Endothelial cell of umbilical vein (primary cell): ENCODE results near the gene TTC33. TPM values are rescaled to one million over a fixed set of nuclear protein-coding genes. Genes with fewer than 3 reads are reported as not detected.

Experiments
- BruUV-seq: library from RNA; stranded (reverse); fragments of 400-500 nt; replicated peaks from 2 replicates; lab custom pipeline; 2021; lab: Mats Ljungman, UMichigan
- CTCF ChIA-PET: fragments of 300-600, 350-600 bp; sonication (Branson Sonifier 250); formaldehyde crosslinking; loops from one replicate; lab custom pipeline; 2021; ENCODE audit warnings: antibody characterized with exemption, inconsistent platforms; lab: Charles Lee
- POLR2A ChIA-PET: fragments of 300-600, 350-600 bp; sonication (Branson Sonifier 250); formaldehyde crosslinking; loops from one replicate; lab custom pipeline; 2021; ENCODE audit warnings: antibody characterized with exemption, inconsistent platforms; lab: Charles Lee
- DNase-seq: peaks from one replicate; pipeline ENCODE4 v3.0.0-alpha.2; 2011; ENCODE audit warnings: low read depth, low spot score
- FAIRE-seq: peaks from 2 replicates; lab custom pipeline; 2011; peaks lifted over from hg19 to GRCh38; lab: Jason Lieb, UNC
- H2AFZ ChIP-seq: 2 replicates; pipeline ENCODE4 v1.6.0; 2012; ENCODE audit warnings: low read depth, low read length, control low read depth, inconsistent platforms
- H3K27ac ChIP-seq: 2 replicates; pipeline ENCODE4 v1.5.1; 2011; ENCODE audit warnings: low read depth, mild to moderate bottlenecking, control low read depth, low read length, moderate library complexity; ENCODE audit not compliant: insufficient read depth
- H3K27me3 ChIP-seq, 2 experiments: 2 replicates each; pipeline versions ENCODE4 v1.6.0 to v1.6.1; 2011; ENCODE audit warnings: low read length in 2 of 2, mixed read lengths in 1 of 2; ENCODE audit not compliant: control insufficient read depth in 2 of 2, insufficient read depth in 2 of 2
- H3K36me3 ChIP-seq, 2 experiments: 2 replicates in 1 of 2; 3 replicates in 1 of 2; pipeline ENCODE4 v1.5.1; 2011; ENCODE audit warnings: low read length in 2 of 2, mild to moderate bottlenecking in 1 of 2, moderate library complexity in 1 of 2; ENCODE audit not compliant: control insufficient read depth in 2 of 2, insufficient read depth in 2 of 2; ENCODE audit errors: extremely low read depth in 1 of 2
- H3K4me1 ChIP-seq: 3 replicates; pipeline ENCODE4 v1.5.1; 2011; ENCODE audit warnings: mild to moderate bottlenecking, low read length; ENCODE audit not compliant: control insufficient read depth, insufficient read depth; ENCODE audit errors: extremely low read depth
- H3K4me2 ChIP-seq: 2 replicates; pipeline ENCODE4 v1.6.1; 2011; ENCODE audit warnings: low read length, control low read depth, mixed read lengths; ENCODE audit not compliant: insufficient read depth
- H3K4me3 ChIP-seq, 3 experiments: fragments of 200-600 bp in 1 of 3; sonication (generic), shearing (Covaris generic) in 1 of 3; replicated peaks in 1 of 3; 2 replicates each; pipeline ENCODE4 v1.5.1; 2011 to 2016; ENCODE audit warnings: control low read depth in 3 of 3, low read length in 3 of 3, mild to moderate bottlenecking in 2 of 3, inconsistent platforms in 1 of 3, low read depth in 1 of 3, moderate library complexity in 1 of 3; ENCODE audit not compliant: insufficient read depth in 1 of 3
- H3K79me2 ChIP-seq: 2 replicates; pipeline ENCODE4 v1.6.0; 2012; ENCODE audit warnings: low read length, inconsistent platforms; ENCODE audit not compliant: control insufficient read depth, insufficient read depth
- H3K9ac ChIP-seq: replicated peaks from 2 replicates; pipeline ENCODE3; 2011; ENCODE audit warnings: low read length, control low read depth; ENCODE audit not compliant: insufficient read depth; ENCODE audit errors: extremely low read depth
- H3K9me1 ChIP-seq: replicated peaks from 3 replicates; pipeline ENCODE4 v1.6.0; 2011; ENCODE audit warnings: mild to moderate bottlenecking, low read length; ENCODE audit not compliant: control insufficient read depth, insufficient read depth; ENCODE audit errors: extremely low read depth
- H3K9me3 ChIP-seq: replicated peaks from 2 replicates; pipeline ENCODE4 v1.5.1; 2012; ENCODE audit warnings: low read length, inconsistent platforms; ENCODE audit not compliant: control insufficient read depth, insufficient read depth
- H4K20me1 ChIP-seq: replicated peaks from 2 replicates; pipeline ENCODE3; 2011; ENCODE audit warnings: mild to moderate bottlenecking, low read length; ENCODE audit not compliant: control insufficient read depth, insufficient read depth; ENCODE audit errors: extremely low read depth
- CTCF ChIP-seq, 2 donors: IDR thresholded peaks; 1 replicate in 1 of 2; 2 replicates in 1 of 2; pipeline ENCODE4 v1.5.1; 2011; ENCODE audit warnings: low read length in 2 of 2, mild to moderate bottlenecking in 2 of 2, moderate library complexity in 2 of 2, control low read depth in 1 of 2, inconsistent platforms in 1 of 2, low read depth in 1 of 2; ENCODE audit not compliant: insufficient read depth in 1 of 2; ENCODE audit errors: extremely low read depth in 1 of 2
- EZH2 ChIP-seq: IDR thresholded peaks from 2 replicates; pipeline ENCODE4 v1.6.1; 2012; ENCODE audit warnings: borderline replicate concordance, low read depth, mild to moderate bottlenecking, moderate library complexity, low read length, inconsistent platforms; ENCODE audit not compliant: severe bottlenecking
- FOS ChIP-seq: IDR thresholded peaks from 2 replicates; pipeline ENCODE4 v1.6.1; 2011; ENCODE audit warnings: mild to moderate bottlenecking, low read length, moderate library complexity, borderline replicate concordance; ENCODE audit not compliant: insufficient read depth
- GATA2 ChIP-seq: IDR thresholded peaks from 2 replicates; pipeline ENCODE4 v1.7.0; 2011; ENCODE audit warnings: low read depth, mild to moderate bottlenecking, moderate library complexity, mixed read lengths, low read length; ENCODE audit not compliant: insufficient read length, insufficient read depth
- JUN ChIP-seq: IDR thresholded peaks from 2 replicates; pipeline ENCODE4 v1.6.1; 2011; ENCODE audit warnings: borderline replicate concordance, low read depth; ENCODE audit not compliant: insufficient read length, insufficient read depth
- MYC ChIP-seq: IDR thresholded peaks from one replicate; pipeline ENCODE4 v1.6.1; 2011; ENCODE audit warnings: mild to moderate bottlenecking, low read depth, low read length
- POLR2A ChIP-seq: IDR thresholded peaks from 2 replicates; pipeline ENCODE4 v1.6.1; 2012; ENCODE audit warnings: low read depth, mild to moderate bottlenecking, control low read depth, low read length
- POLR2AphosphoS5 ChIP-seq: IDR thresholded peaks from 2 replicates; pipeline ENCODE4 v1.6.1; 2012; ENCODE audit warnings: low read depth, mild to moderate bottlenecking, control low read depth, low read length, moderate library complexity; ENCODE audit not compliant: insufficient read depth
- dilution Hi-C: fragments of 300-500 bp; cut with MboI; formaldehyde crosslinking; loops from one replicate; pipeline ENCODE4 v1.15.0; 2019; ENCODE audit warnings: low sequenced_read_pairs; ENCODE audit not compliant: extremely low pct_ligation_motif_present
- intact Hi-C: fragments of 100-400 bp; cut with micrococcal nuclease; formaldehyde crosslinking; loops from one replicate; pipeline ENCODE4 v1.10.0; 2022
- polyA plus RNA-seq, 4 experiments: library from polyadenylated mRNA; depleted of rRNA in 3 of 4; stranded (reverse) in 3 of 4; unstranded in 1 of 4; fragments of >200 nt; gene quantifications; 2 replicates each; pipeline versions ENCODE4 v1.2.1 to v1.2.3, GENCODE V29; 2011 to 2012; ENCODE audit warnings: missing spikeins in 1 of 4
- total RNA-seq: library from RNA; stranded (reverse); gene quantifications from 2 replicates; pipeline ENCODE4 v1.2.3, GENCODE V29; 2021
- TF ChIP-seq, protein P1 (sequence below): IDR thresholded peaks from 2 replicates; pipeline ENCODE4 v1.6.1; 2011; ENCODE audit not compliant: insufficient read depth, insufficient read length

TTC33 gene
- total and polyA plus RNA-seq, 2 donors (not counting 3 experiments of a cell fraction or from before 2014, with no cell fraction given), result 2.2 to 11.7 TPM

GRCh38 chr5:40775846-40776657 is 20.3 kb upstream of the TTC33 start:
- ChIA-PET POLR2A (no interaction called here), CTCF (interaction anchor here (2.0 kb wide), 1 partner anchor 22 kb away, joined by 7 read pairs; the partner anchor contains the start of gene PRKAA1)
- DNase-seq (no peak), FAIRE-seq (no peak)
- H3K4me1 ChIP-seq, result no peaks in the 10 kb centered on the region
- no peak overlapping the region for H3K4me2 ChIP-seq
- dilution Hi-C loops, result no loop called here
- H3K27me3 ChIP-seq, result no peaks in the 10 kb centered on the region
- H3K9me1 ChIP-seq, result no peaks in the 10 kb centered on the region
- H3K36me3 ChIP-seq, result peaks cover 5 to 23% of the 10 kb centered on the region in 2 experiments
- no TSS peak for BruUV-seq
- no peak overlapping the region for H3K9ac ChIP-seq
- no peak overlapping the region for H2AFZ ChIP-seq
- peaks cover 6% of the 10 kb centered on the region for H4K20me1 ChIP-seq
- H3K9me3 ChIP-seq, result no peaks in the 10 kb centered on the region
- no peak overlapping the region for H3K27ac ChIP-seq
- peaks cover 48% of the 10 kb centered on the region for H3K79me2 ChIP-seq
- H3K4me3 ChIP-seq, result no peak overlapping the region
- TF ChIP-seq FOS, result no peak
- TF ChIP-seq POLR2AphosphoS5, result no peak
- TF ChIP-seq GATA2, result no peak
- TF ChIP-seq MYC, result no peak
- no peak for TF ChIP-seq JUN
- no peak for TF ChIP-seq CTCF (IDR thresholded peaks at IDR 0.05; ENCODE audit: extremely low read depth in 1 of 2, insufficient read depth in 1 of 2, low read depth in 1 of 2, low read length in 2 of 2)
- no peak for TF ChIP-seq EZH2
- TF ChIP-seq POLR2A, result no peak
- TF ChIP-seq, protein P1, sequence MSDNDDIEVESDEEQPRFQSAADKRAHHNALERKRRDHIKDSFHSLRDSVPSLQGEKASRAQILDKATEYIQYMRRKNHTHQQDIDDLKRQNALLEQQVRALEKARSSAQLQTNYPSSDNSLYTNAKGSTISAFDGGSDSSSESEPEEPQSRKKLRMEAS, result no peak
- intact Hi-C loops, result loop anchor here (2.0 kb wide), 1 partner anchor 21 kb away; no protein-coding TSS in a partner anchor
